K562 (cell line): Measurements from ENCODE around the gene MYOZ3.

ENCODE experiments used
- CBFB ChIP-seq: sonication (generic); formaldehyde crosslinking; IDR thresholded peaks from 2 replicates; pipeline ENCODE4 v1.4.0; 2020; ENCODE audit warnings: mild to moderate bottlenecking, missing genetic modification reagents
- EZH2 ChIP-seq: IDR thresholded peaks from 2 replicates; pipeline ENCODE4 v1.6.1; 2012; ENCODE audit warnings: low read depth, mild to moderate bottlenecking, inconsistent platforms, low read length, borderline replicate concordance
- NR3C1 ChIP-seq: sonication (generic); formaldehyde crosslinking; IDR thresholded peaks from 2 replicates; pipeline ENCODE4 v1.8.1; 2022; ENCODE audit warnings: missing genetic modification reagents
- YY1 ChIP-seq, 3 experiments: IDR thresholded peaks; 2 replicates each; pipeline ENCODE4 v1.6.1; 2011; ENCODE audit warnings: low read length in 2 of 3, mild to moderate bottlenecking in 2 of 3, moderate library complexity in 2 of 3, borderline replicate concordance in 1 of 3, control low read depth in 1 of 3, low read depth in 1 of 3; ENCODE audit not compliant: insufficient read depth in 3 of 3, insufficient replicate concordance in 2 of 3, control insufficient read depth in 1 of 3, insufficient read length in 1 of 3; ENCODE audit errors: extremely low read depth in 1 of 3
- ZNF23 ChIP-seq: fragments of 250-450 bp; sonication (Bioruptor Pico); IDR thresholded peaks from 2 replicates; pipeline ENCODE4 v1.4.0; 2020; ENCODE audit warnings: mild to moderate bottlenecking
- TF ChIP-seq, protein P1 (sequence below): fragments of 450-650 bp; formaldehyde crosslinking; IDR thresholded peaks from 2 replicates; pipeline ENCODE4 v1.4.0; 2020; ENCODE audit warnings: mild to moderate bottlenecking

DNA sequence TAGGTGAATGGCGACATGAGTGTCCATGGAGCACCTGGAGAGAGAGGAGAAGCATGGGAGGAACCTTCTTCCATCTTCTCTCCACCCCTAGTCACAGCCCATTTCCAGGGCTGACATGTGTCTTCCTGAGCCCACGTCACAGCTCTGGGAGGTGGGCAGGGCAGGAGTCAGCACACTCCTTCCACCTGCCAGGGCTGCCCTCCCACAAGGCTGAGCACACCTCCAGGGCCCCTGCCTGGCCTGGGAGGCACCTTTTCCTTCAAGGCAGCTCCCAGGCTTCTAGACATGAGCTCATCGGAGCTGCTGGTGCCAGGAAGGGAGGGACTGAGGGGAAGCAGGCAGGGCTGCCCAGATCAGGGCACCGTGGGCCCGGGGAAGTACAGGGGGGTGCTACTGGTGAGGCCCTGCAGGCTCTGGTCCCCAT, 34.2 kb upstream of the MYOZ3 start:
- TF ChIP-seq CBFB (CRISPR knock-in tag) (no peak), EZH2 (no peak), ZNF23 (CRISPR knock-in tag) (no peak), YY1 (IDR thresholded peaks at IDR 0.05; ENCODE audit: borderline replicate concordance in 1 of 3, control insufficient read depth in 1 of 3, extremely low read depth in 1 of 3, insufficient read depth in 3 of 3, insufficient read length in 1 of 3, insufficient replicate concordance in 2 of 3, low read depth in 1 of 3, low read length in 2 of 3) (no peak), NR3C1 (CRISPR knock-in tag) (no peak)
- TF ChIP-seq, protein P1, sequence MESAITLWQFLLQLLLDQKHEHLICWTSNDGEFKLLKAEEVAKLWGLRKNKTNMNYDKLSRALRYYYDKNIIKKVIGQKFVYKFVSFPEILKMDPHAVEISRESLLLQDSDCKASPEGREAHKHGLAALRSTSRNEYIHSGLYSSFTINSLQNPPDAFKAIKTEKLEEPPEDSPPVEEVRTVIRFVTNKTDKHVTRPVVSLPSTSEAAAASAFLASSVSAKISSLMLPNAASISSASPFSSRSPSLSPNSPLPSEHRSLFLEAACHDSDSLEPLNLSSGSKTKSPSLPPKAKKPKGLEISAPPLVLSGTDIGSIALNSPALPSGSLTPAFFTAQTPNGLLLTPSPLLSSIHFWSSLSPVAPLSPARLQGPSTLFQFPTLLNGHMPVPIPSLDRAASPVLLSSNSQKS (CRISPR knock-in tag), result no peak
